CD4-positive, alpha-beta T cell (primary cell): ENCODE measurements around the gene INMT. TPM values are rescaled to one million over a fixed set of nuclear protein-coding genes. Genes with fewer than 3 reads are reported as not detected.

ENCODE experiments used
- ATAC-seq: fragments of 200-7000 bp; cut with Tn5 transposase; one replicate; pipeline ENCODE4 v1.10.0; 2022; ENCODE audit warnings: mild to moderate bottlenecking; ENCODE audit not compliant: poor library complexity
- CTCF ChIA-PET: fragments of 350-600 bp; sonication (Branson Sonifier 250); formaldehyde crosslinking; loops from one replicate; lab custom pipeline; 2021; ENCODE audit warnings: antibody characterized with exemption, inconsistent platforms; lab: Charles Lee
- POLR2A ChIA-PET: fragments of 350-600 bp; sonication (Branson Sonifier 250); formaldehyde crosslinking; loops from one replicate; lab custom pipeline; 2021; ENCODE audit warnings: antibody characterized with exemption, inconsistent platforms; lab: Charles Lee
- DNase-seq, 14 experiments: peaks; one replicate each; pipeline ENCODE4 v3.0.0-alpha.2; 2013 to 2020; ENCODE audit warnings: mixed read lengths in 2 of 14
- H3K27ac ChIP-seq, 2 donors: one replicate each; pipeline versions ENCODE4 v1.5.1 to v1.7.0; 2013; ENCODE audit warnings: low read length in 2 of 2, low read depth in 1 of 2, mild to moderate bottlenecking in 1 of 2
- H3K27me3 ChIP-seq, 2 experiments: 1 replicate in 1 of 2; 2 replicates in 1 of 2; pipeline versions ENCODE4 v1.6.1 to v1.7.0; 2013; ENCODE audit warnings: low read length in 2 of 2, control low read depth in 1 of 2, mild to moderate bottlenecking in 1 of 2, moderate library complexity in 1 of 2; ENCODE audit not compliant: insufficient read depth in 2 of 2, control insufficient read depth in 1 of 2
- H3K36me3 ChIP-seq: one replicate; pipeline ENCODE4 v1.6.1; 2013; ENCODE audit warnings: low read length, control low read depth; ENCODE audit not compliant: insufficient read depth
- H3K4me1 ChIP-seq: one replicate; pipeline ENCODE4 v1.6.1; 2013; ENCODE audit warnings: low read length, control low read depth; ENCODE audit not compliant: insufficient read depth
- H3K4me3 ChIP-seq: one replicate; pipeline ENCODE4 v1.5.1; 2013; ENCODE audit warnings: mild to moderate bottlenecking, low read length, moderate library complexity
- H3K9me3 ChIP-seq, 2 experiments: 1 replicate in 1 of 2; 2 replicates in 1 of 2; pipeline versions ENCODE4 v1.6.1 to v1.7.0; 2013; ENCODE audit warnings: low read length in 2 of 2, mild to moderate bottlenecking in 2 of 2, control low read depth in 1 of 2, moderate library complexity in 1 of 2; ENCODE audit not compliant: control insufficient read depth in 1 of 2, insufficient read depth in 1 of 2
- H3K27ac Mint-ChIP-seq: one replicate; pipeline ENCODE4 v1.8.0; 2020; ENCODE audit warnings: mixed read lengths
- H3K27me3 Mint-ChIP-seq: one replicate; pipeline ENCODE4 v1.8.0; 2021; ENCODE audit warnings: mixed read lengths
- H3K36me3 Mint-ChIP-seq: one replicate; pipeline ENCODE4 v1.8.0; 2021; ENCODE audit warnings: low read depth, mixed read lengths
- H3K4me1 Mint-ChIP-seq: one replicate; pipeline ENCODE4 v1.8.0; 2021; ENCODE audit warnings: low read depth, mixed read lengths
- H3K4me3 Mint-ChIP-seq: one replicate; pipeline ENCODE4 v1.8.0; 2020; ENCODE audit warnings: mild to moderate bottlenecking, mixed read lengths
- H3K9me3 Mint-ChIP-seq: one replicate; pipeline ENCODE4 v1.8.0; 2020; ENCODE audit warnings: mixed read lengths
- intact Hi-C, 2 experiments: fragments of 100-400 bp; cut with DNase I in 1 of 2; cut with micrococcal nuclease in 1 of 2; formaldehyde crosslinking; loops; one replicate each; pipeline versions ENCODE4 v1.15.1 to v1.9.0; 2023 to 2025; cut with DNase I, micrococcal nuclease
- total RNA-seq, 174 experiments: library from RNA in 2 of 174; stranded (reverse) in 2 of 174; gene quantifications; one replicate each; pipeline ENCODE4 v1.2.3 and lab custom pipeline; 2021 to 2026
- TF ChIP-seq, protein P1 (sequence below): fragments of 200-600 bp; IDR thresholded peaks from one replicate; pipeline ENCODE4 v1.8.0; 2022; ENCODE audit warnings: antibody characterized with exemption, mild to moderate bottlenecking

Gene INMT
- total RNA-seq, 2 experiments from 2014 or later: 0.36 to 0.69 TPM

DNA sequence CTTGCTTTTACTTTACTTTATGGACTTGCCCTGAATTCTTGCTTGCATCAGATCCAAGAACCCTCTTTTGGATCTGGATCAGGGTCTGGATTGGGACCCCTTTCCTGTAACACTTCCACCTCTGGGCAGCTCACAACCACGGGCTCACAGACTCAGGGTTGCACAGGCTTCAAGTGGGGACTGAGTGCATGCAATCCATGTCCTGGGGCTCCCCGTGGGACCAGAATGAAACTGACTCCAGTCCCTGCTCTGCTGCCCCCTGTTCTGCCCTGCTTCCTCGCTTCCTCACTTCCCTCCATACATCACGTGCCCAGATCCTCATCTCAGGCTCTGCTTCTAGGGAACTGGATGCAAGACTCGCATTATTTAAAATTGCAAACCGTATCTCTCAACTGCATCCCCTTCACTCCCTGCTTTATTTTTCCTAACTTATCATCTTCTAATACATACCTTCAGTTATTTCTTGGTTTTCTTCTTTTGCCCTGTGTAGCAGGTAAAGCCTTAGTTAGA is 23.3 kb upstream of the INMT start:
- Histone ChIP-seq H3K4me3 (no peak overlapping the region), H3K36me3 (no peaks in the 10 kb centered on the region), H3K27ac (no peak overlapping the region), H3K27me3 (no peaks in the 10 kb centered on the region), H3K9me3 (no peaks in the 10 kb centered on the region), H3K4me1 (peaks cover 64% of the 10 kb centered on the region)
- TF ChIP-seq, protein P1, sequence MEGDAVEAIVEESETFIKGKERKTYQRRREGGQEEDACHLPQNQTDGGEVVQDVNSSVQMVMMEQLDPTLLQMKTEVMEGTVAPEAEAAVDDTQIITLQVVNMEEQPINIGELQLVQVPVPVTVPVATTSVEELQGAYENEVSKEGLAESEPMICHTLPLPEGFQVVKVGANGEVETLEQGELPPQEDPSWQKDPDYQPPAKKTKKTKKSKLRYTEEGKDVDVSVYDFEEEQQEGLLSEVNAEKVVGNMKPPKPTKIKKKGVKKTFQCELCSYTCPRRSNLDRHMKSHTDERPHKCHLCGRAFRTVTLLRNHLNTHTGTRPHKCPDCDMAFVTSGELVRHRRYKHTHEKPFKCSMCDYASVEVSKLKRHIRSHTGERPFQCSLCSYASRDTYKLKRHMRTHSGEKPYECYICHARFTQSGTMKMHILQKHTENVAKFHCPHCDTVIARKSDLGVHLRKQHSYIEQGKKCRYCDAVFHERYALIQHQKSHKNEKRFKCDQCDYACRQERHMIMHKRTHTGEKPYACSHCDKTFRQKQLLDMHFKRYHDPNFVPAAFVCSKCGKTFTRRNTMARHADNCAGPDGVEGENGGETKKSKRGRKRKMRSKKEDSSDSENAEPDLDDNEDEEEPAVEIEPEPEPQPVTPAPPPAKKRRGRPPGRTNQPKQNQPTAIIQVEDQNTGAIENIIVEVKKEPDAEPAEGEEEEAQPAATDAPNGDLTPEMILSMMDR: no peak
- intact Hi-C loops: loop anchor here in 1 of 2 experiments (5.0 kb wide), 1 partner anchor 136 kb away; the partner anchor contains the start of gene GARS1
- peak overlapping the region; percentile 85 for H3K27ac Mint-ChIP-seq
- CTCF ChIA-PET: no interaction called here
- POLR2A ChIA-PET: interaction anchor here (1.1 to 4.8 kb wide), 4 partner anchors 10 to 250 kb away, joined by 3 to 115 read pairs (median 7); partner anchors contain the start of gene NOD1
- ATAC-seq: no peak
- DNase-seq: no peak
- H3K27me3 Mint-ChIP-seq: no peaks in the 10 kb centered on the region
- H3K4me1 Mint-ChIP-seq: peaks cover 67% of the 10 kb centered on the region
- peak overlapping the region; percentile 78 for H3K4me3 Mint-ChIP-seq
- H3K9me3 Mint-ChIP-seq: no peaks in the 10 kb centered on the region
- peaks cover 6% of the 10 kb centered on the region for H3K36me3 Mint-ChIP-seq

- H3K4me3 Mint-ChIP-seq: no peak overlapping the region
- POLR2A ChIA-PET: interaction anchor here (4.8 kb wide), 1 partner anchor 9 kb away, joined by 115 read pairs; no protein-coding TSS in a partner anchor
- Histone ChIP-seq H3K9me3 (no peaks in the 10 kb centered on the region), H3K4me1 (peaks cover 64% of the 10 kb centered on the region), H3K36me3 (no peaks in the 10 kb centered on the region), H3K27ac (no peak overlapping the region), H3K4me3 (no peak overlapping the region), H3K27me3 (no peaks in the 10 kb centered on the region)
- H3K27me3 Mint-ChIP-seq: no peaks in the 10 kb centered on the region
- CTCF ChIA-PET: no interaction called here
- TF ChIP-seq, protein P1: no peak
- intact Hi-C loops: loop anchor here in 1 of 2 experiments (5.0 kb wide), 1 partner anchor 137 kb away; the partner anchor contains the start of gene GARS1
- DNase-seq (no peak), ATAC-seq (no peak)
- H3K36me3 Mint-ChIP-seq: peaks cover 4% of the 10 kb centered on the region
- no peaks in the 10 kb centered on the region for H3K9me3 Mint-ChIP-seq
- H3K4me1 Mint-ChIP-seq: peaks cover 75% of the 10 kb centered on the region
- no peak overlapping the region for H3K27ac Mint-ChIP-seq
Measured at GRCh38 chr7:30729642-30730041, 22.3 kb upstream of the INMT start.

DNA sequence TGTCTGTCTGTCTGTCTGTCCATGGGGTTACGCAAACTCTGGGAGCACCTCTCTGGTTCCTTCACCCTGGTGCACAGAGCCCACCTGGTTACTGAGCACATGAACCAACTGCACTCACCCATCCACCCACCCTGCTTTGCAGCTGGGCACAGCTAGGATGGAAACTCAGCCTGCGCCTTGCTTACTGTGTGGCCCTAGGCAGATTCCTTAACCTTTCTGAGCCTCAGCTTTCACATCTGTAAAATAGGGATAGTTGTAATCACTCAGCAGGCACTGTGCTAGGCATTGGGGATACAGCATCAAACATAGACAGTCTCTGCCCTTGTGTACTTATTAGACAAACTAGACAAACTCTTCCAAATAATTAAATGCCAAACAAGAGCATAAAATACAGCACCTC is 21.8 kb upstream of the INMT start:
- Histone ChIP-seq H3K27me3 (no peaks in the 10 kb centered on the region), H3K27ac (no peak overlapping the region), H3K36me3 (no peaks in the 10 kb centered on the region), H3K4me1 (peaks cover 64% of the 10 kb centered on the region), H3K4me3 (no peak overlapping the region), H3K9me3 (no peaks in the 10 kb centered on the region)
- no peak overlapping the region for H3K4me3 Mint-ChIP-seq
- TF ChIP-seq, protein P1: no peak
- no peak for ATAC-seq
- peaks cover 75% of the 10 kb centered on the region for H3K4me1 Mint-ChIP-seq
- ChIA-PET POLR2A (no interaction called here), CTCF (no interaction called here)
- H3K27me3 Mint-ChIP-seq: no peaks in the 10 kb centered on the region
- intact Hi-C loops: no loop called here
- H3K27ac Mint-ChIP-seq: no peak overlapping the region
- H3K36me3 Mint-ChIP-seq: no peaks in the 10 kb centered on the region
- DNase-seq: no peak
- no peaks in the 10 kb centered on the region for H3K9me3 Mint-ChIP-seq
